Measurements from ENCODE around the gene PGS1. TPM values are rescaled to one million over a fixed set of nuclear protein-coding genes. Genes with fewer than 3 reads are reported as not detected.
A peak's percentile ranks its signal among the peaks of the same experiment; 100 is the strongest.

Gene PGS1
- total RNA-seq, 2 experiments from 2014 or later = 75.8 to 78.1 TPM

DNA sequence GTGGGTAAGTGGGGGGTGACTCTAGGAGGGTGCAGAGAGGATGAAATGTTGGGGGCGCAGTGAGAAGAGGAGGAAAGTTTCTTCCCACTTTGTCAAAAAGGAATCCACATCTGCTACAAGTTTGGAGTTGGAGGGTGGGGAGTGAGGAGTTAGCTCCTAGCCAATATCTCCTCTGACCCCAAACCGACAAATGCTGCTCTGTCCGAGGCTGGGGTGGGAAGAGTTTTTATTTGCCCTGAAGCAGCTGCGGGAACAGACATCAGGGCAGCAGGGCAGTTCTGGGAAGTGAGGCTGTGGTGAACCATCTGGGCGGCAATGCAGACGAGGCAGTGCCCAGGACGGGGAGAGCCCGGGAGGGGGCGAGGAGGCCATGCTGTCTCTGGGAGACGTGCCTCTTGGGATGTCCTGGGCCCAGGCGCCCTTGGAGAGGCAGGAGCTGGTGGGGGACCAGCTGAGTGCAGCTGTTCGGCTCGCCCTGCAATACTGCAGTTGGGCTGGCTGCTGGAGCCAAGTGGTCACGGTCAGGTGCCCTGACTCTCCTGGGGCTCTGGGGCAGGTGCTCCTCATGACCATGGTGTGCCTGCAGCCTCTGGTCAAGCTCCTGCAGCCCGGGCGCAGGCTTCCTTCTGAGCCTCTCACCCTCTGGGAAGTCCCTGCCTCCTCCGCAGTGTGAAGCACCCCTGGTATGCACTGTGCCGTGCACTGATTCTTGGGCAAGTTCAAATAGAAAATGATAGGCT lies 12.2 kb upstream of the PGS1 start:
- Mint-ChIP-seq H3K4me1 (ENCODE audit: low read depth) (peaks cover 25% of the 10 kb centered on the region), H3K27me3 (peaks cover 7% of the 10 kb centered on the region), H3K27ac (peak overlapping the region; percentile 28), H3K4me3 (no peak overlapping the region), H3K9me3 (no peaks in the 10 kb centered on the region), H3K36me3 (no peaks in the 10 kb centered on the region)
- DNase-seq = no peak
- intact Hi-C loops (cut with micrococcal nuclease) = no loop called here
- POLR2A ChIA-PET = interaction anchor here (1.4 kb wide), 1 partner anchor 18 kb away, joined by 3 read pairs; no protein-coding TSS in a partner anchor
- CTCF ChIA-PET = interaction anchor here (2.3 to 9.1 kb wide), 3 partner anchors 11 to 56 kb away, joined by 8 to 135 read pairs (median 25); partner anchors contain the start of gene PGS1

DNA sequence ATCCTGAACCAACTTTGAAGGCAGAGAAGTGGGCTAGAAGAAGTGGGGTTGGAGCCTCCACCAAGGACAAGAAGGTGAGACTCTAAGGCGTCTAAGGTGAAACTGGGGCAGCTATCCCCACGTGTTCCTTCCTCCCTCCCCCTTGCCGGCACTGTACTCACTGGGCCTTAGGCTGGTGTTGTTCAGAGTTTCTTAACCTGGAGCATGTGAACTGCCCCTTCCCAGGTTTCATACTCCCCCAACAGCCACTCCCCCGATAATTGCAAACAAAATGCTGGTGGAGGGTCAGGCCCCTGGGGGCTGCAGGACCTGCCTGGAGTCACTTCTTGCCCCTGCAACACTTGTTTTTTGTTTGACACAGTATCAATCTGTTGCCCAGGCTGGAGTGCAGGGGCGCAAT lies 11.3 kb upstream of the PGS1 start:
- Mint-ChIP-seq H3K36me3 (no peaks in the 10 kb centered on the region), H3K4me3 (no peak overlapping the region), H3K27me3 (peaks cover 7% of the 10 kb centered on the region), H3K9me3 (no peaks in the 10 kb centered on the region), H3K27ac (no peak overlapping the region), H3K4me1 (ENCODE audit: low read depth) (peaks cover 22% of the 10 kb centered on the region)
- ChIA-PET CTCF (interaction anchor here (2.3 to 4.1 kb wide), 2 partner anchors 10 to 55 kb away, joined by 8 to 25 read pairs; partner anchors contain the start of gene PGS1), POLR2A (no interaction called here)
- DNase-seq = no peak
- intact Hi-C loops (cut with micrococcal nuclease) = no loop called here

DNA sequence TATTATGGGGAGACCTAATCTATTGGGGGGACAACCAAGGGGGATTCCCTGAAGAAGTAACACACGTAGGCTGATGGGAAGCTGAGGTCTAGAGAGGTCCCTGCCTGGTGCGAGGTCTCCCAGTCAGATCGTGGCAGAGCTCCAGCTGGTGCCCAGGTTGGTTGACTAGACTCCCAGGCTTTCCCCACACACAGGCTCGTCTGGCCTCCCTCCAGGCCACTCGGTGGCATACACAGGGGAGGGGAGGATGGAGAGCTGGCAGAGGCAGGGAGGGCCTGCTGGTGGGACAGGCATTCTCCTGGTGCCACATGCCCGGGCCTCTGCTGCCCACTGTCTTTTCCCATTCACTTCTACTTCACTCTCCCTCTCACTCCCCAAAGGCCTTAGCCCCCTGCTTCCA lies 10.1 kb upstream of the PGS1 start:
- intact Hi-C loops (cut with micrococcal nuclease) = no loop called here
- CTCF ChIA-PET = interaction anchor here (1.2 to 2.3 kb wide), 4 partner anchors 10 to 117 kb away, joined by 3 to 8 read pairs (median 4); partner anchors contain the start of gene PGS1

DNA sequence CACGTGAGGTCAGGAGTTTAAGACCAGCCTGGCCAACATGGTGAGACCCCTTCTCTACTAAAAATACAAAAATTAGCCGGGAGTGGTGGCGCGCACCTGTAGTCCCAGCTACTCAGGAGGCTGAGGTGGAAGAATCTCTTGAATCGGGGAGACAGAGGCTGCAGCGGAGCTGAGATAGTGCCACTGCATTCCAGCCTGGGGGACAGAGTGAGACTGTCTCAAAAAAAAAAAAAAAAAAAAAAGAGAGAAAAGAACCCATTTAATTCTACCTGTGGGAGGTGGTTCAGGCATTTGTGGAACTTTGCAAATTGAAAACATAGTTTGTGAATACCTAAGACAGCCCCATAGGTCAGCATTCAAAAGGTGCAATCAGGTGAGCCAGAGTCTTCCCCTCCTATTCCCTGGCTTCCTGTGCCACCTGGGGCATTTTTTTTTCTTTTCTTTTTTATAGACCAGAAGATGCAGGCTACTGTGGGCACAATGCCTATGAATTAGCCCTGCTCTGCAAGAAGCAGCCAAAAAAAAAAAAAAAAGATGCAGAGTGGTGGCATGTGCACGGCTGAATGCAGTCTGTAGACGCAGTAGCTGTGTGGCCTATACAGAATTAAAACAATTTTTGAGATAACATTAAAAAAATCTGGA lies 9.5 kb upstream of the PGS1 start:
- H3K9me3 Mint-ChIP-seq = no peaks in the 10 kb centered on the region
- POLR2A ChIA-PET = no interaction called here
- intact Hi-C loops (cut with micrococcal nuclease) = no loop called here

More for the DNA sequence above, 10.1 kb upstream of the PGS1 start:
- H3K27ac Mint-ChIP-seq = peak overlapping the region; percentile 45
- POLR2A ChIA-PET = no interaction called here
- DNase-seq = no peak
- peaks cover 18% of the 10 kb centered on the region for H3K4me1 Mint-ChIP-seq (ENCODE audit: low read depth)
- H3K9me3 Mint-ChIP-seq = no peaks in the 10 kb centered on the region
- no peak overlapping the region for H3K4me3 Mint-ChIP-seq
- H3K36me3 Mint-ChIP-seq = no peaks in the 10 kb centered on the region
- H3K27me3 Mint-ChIP-seq = peaks cover 3% of the 10 kb centered on the region

DNA sequence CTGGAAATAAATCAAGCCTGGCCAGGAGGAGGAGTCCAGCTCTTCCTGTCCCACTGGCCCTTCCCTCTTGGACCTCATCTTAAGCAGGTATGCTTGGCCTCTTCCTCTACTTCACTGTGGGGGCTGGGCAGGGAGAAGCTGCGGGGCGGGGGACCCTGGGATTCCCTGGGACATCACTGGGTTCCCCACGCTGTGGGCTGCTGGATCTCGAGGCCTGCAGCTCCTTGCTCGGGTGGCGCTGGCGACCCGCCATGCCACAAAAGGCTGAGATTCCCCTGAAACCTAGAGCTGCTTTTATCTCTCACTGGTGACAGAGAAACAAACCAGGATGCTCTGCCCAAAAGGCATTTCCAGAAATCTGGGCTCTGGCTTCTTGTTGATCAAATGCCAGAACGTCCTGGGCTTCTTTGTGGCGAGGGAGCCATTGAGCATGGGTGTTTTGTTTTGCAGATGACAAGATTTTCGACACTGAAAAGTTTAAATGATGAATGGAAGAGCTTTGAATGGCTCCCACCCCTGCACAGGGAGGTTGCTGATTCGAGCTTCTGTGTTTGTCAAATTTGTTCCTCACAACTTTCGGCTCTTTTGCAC lies 8.6 kb upstream of the PGS1 start:
- no peaks in the 10 kb centered on the region for H3K36me3 Mint-ChIP-seq
- no peak overlapping the region for H3K4me3 Mint-ChIP-seq
- ChIA-PET CTCF (interaction anchor here (1.0 to 1.9 kb wide), 4 partner anchors 9 to 52 kb away, joined by 3 to 10 read pairs (median 6); no protein-coding TSS in a partner anchor), POLR2A (no interaction called here)
- intact Hi-C loops (cut with micrococcal nuclease) = no loop called here
- no peaks in the 10 kb centered on the region for H3K9me3 Mint-ChIP-seq
- peaks cover 12% of the 10 kb centered on the region for H3K4me1 Mint-ChIP-seq (ENCODE audit: low read depth)
- no peak for DNase-seq
- peaks cover 3% of the 10 kb centered on the region for H3K27me3 Mint-ChIP-seq
- no peak overlapping the region for H3K27ac Mint-ChIP-seq

More for the DNA sequence above, 9.5 kb upstream of the PGS1 start:
- DNase-seq = no peak
- Mint-ChIP-seq H3K4me3 (no peak overlapping the region), H3K27me3 (peaks cover 3% of the 10 kb centered on the region), H3K27ac (no peak overlapping the region), H3K4me1 (ENCODE audit: low read depth) (peaks cover 18% of the 10 kb centered on the region), H3K36me3 (no peaks in the 10 kb centered on the region)
- CTCF ChIA-PET = interaction anchor here (1.3 to 1.9 kb wide), 5 partner anchors 8 to 118 kb away, joined by 3 to 10 read pairs (median 4); partner anchors contain the start of gene PGS1

DNA sequence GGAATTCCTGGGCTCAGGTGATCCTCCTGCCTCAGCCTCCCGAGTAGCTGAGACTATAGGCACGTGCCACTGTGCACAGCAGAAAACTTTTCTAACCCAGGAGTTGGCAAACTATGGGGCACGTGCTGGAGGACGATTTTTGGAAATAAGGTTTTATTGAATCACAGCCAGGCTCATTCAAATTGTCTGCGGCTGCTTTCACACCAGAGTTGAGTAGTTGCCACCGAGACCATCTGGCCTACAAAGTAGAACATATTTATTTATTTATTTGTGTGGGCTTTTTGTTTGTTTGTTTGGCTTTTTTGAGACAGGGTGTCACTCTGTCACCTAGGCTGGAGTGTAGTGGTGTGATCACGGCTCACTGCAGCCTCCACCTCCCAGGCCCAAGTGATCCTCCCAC lies 7.4 kb upstream of the PGS1 start:
- no peaks in the 10 kb centered on the region for H3K36me3 Mint-ChIP-seq
- POLR2A ChIA-PET = no interaction called here
- peaks cover 12% of the 10 kb centered on the region for H3K4me1 Mint-ChIP-seq (ENCODE audit: low read depth)
- H3K27ac Mint-ChIP-seq = no peak overlapping the region
- intact Hi-C loops (cut with micrococcal nuclease) = no loop called here
- CTCF ChIA-PET = interaction anchor here (0.5 to 2.2 kb wide), 3 partner anchors 51 to 136 kb away, joined by 4 to 7 read pairs (median 7); no protein-coding TSS in a partner anchor
- DNase-seq = no peak
- H3K4me3 Mint-ChIP-seq = no peak overlapping the region
- H3K9me3 Mint-ChIP-seq = no peaks in the 10 kb centered on the region
- peaks cover 2% of the 10 kb centered on the region for H3K27me3 Mint-ChIP-seq

DNA sequence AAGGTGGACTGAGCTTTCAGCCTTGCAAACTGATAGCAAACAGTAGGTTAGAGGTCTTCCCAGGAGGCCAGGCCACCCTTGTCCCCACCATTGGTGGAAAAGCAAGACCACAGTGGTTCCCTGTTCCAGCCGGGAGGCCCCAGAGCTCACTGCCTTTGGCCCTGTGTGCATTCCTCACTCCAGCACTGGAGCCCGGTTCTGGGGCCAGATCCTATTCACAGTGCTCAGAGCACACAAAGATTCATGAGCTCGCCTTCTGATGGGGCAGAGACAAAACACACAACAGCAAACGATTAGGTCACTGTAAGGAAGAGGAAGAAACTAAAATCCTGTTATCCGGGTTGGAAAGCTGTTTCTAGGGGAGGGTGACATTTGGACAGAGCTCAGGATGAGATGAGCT lies 5.6 kb upstream of the PGS1 start:
- CTCF ChIA-PET = interaction anchor here (0.7 to 2.2 kb wide), 5 partner anchors 12 to 122 kb away, joined by 3 to 8 read pairs (median 4); no protein-coding TSS in a partner anchor
- H3K4me3 Mint-ChIP-seq = no peak overlapping the region
- intact Hi-C loops (cut with micrococcal nuclease) = no loop called here

DNA sequence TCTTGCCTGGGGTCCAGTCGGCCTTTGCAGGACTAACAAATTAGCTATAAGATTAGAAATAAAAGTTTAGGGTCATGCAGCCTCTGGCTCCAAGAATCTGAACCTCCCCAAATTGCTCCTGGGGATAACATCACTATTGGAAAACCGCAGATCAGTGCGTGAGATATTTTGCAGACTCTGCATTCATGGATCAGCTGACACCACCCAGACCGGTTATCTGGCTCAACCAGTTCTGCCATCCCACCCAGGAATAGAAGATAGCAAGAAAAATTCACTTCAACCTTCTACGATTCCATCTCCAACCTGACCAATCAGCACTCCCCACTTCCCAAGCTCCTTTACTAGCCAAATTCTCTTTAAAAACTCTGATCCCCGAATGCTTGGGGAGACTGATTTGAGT lies 4.3 kb upstream of the PGS1 start:
- ChIA-PET CTCF (interaction anchor here (6.8 kb wide), 1 partner anchor 12 kb away, joined by 35 read pairs; no protein-coding TSS in a partner anchor), POLR2A (interaction anchor here (1.5 kb wide), 1 partner anchor 16 kb away, joined by 3 read pairs; no protein-coding TSS in a partner anchor)
- Mint-ChIP-seq H3K9me3 (no peaks in the 10 kb centered on the region), H3K27ac (no peak overlapping the region), H3K4me3 (no peak overlapping the region), H3K4me1 (ENCODE audit: low read depth) (peaks cover 28% of the 10 kb centered on the region), H3K36me3 (peaks cover 4% of the 10 kb centered on the region), H3K27me3 (peaks cover 2% of the 10 kb centered on the region)
- intact Hi-C loops (cut with micrococcal nuclease) = no loop called here
- DNase-seq = no peak

More for the DNA sequence above, 5.6 kb upstream of the PGS1 start:
- no peaks in the 10 kb centered on the region for H3K36me3 Mint-ChIP-seq
- no peaks in the 10 kb centered on the region for H3K9me3 Mint-ChIP-seq
- POLR2A ChIA-PET = interaction anchor here (0.8 kb wide), 1 partner anchor 11 kb away, joined by 3 read pairs; no protein-coding TSS in a partner anchor
- H3K27me3 Mint-ChIP-seq = no peaks in the 10 kb centered on the region
- no peak overlapping the region for H3K27ac Mint-ChIP-seq
- H3K4me1 Mint-ChIP-seq (ENCODE audit: low read depth) = peaks cover 20% of the 10 kb centered on the region
- DNase-seq = no peak

DNA sequence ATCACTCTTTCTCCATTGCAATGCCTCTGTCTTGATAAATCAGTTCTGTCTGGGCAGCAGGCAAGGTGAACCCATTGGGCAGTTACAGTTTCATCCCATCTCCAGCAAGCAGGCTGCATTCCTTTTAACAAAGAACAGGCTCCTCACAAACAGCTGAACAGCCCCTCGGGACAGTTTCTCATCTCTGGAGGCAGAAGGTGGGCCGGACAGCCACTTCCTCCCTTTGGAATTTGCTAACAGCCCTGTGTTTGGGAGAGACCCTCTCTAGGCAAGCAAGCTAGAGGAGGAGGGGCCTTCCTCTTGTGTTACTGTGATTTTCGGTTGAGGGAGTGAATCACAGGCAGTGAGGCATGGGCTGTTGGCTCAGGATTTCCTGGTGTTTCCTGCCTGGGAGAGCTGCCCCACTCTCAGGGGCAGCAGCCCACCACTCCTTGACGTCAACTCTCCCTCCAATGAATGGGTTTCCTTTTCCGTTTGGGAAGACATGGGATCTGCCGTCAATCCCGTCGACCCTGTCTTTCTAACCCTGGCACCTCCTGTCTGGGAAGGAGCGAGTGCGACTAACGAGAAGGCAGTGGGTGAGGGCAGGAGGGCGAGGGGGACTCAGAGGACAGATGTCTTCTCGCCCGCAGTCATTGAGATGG lies 3.7 kb upstream of the PGS1 start:
- peaks cover 30% of the 10 kb centered on the region for H3K4me1 Mint-ChIP-seq (ENCODE audit: low read depth)
- H3K4me3 Mint-ChIP-seq = no peak overlapping the region
- CTCF ChIA-PET = interaction anchor here (5.0 to 6.8 kb wide), 2 partner anchors 9 to 13 kb away, joined by 25 to 35 read pairs; no protein-coding TSS in a partner anchor
- no peak overlapping the region for H3K27ac Mint-ChIP-seq
- H3K9me3 Mint-ChIP-seq = no peaks in the 10 kb centered on the region
- H3K27me3 Mint-ChIP-seq = peaks cover 2% of the 10 kb centered on the region
- POLR2A ChIA-PET = interaction anchor here (1.4 to 1.5 kb wide), 2 partner anchors 16 to 19 kb away, joined by 3 to 4 read pairs; no protein-coding TSS in a partner anchor
- H3K36me3 Mint-ChIP-seq = peaks cover 6% of the 10 kb centered on the region
- intact Hi-C loops (cut with micrococcal nuclease) = no loop called here
- DNase-seq = no peak

DNA sequence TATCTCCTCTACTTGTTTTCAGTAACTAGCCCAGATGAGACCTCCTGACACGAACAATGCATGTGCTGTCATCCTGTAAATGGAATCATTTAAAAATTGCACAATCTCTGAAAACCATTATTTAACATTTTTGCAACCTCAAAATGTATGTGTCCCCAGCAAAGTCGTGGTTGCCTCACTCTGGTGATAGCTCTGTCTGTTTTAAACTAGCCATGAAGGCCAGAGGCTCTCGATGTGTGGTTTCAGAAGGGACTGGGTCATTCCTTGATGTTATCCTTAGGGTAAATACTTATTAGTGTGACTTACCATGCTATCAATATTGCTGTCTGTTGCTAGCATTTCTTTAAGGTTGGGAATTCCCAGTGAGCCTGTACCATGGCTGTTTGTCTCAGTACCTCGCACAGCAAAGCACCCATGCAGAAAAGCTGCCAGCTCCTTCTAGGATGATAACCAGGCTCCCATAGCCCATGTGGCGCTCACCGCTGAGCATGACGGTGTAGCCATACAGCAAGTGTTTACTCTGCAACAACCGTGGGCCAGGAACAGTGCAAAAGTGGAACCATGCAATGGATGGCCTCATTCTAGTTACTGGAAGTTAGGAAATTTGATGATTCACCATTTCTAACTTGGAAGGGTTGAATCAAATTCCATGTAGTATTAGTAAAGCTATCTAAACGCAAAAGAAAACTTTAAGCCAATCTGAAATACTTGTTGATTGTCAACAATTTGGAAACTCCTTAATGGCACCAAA lies 2.9 kb upstream of the PGS1 start:
- H3K27me3 Mint-ChIP-seq = peaks cover 2% of the 10 kb centered on the region
- H3K36me3 Mint-ChIP-seq = peaks cover 12% of the 10 kb centered on the region
- H3K27ac Mint-ChIP-seq = no peak overlapping the region
- no peak overlapping the region for H3K4me3 Mint-ChIP-seq
- ChIA-PET CTCF (interaction anchor here (5.0 to 6.8 kb wide), 2 partner anchors 10 to 14 kb away, joined by 25 to 35 read pairs; no protein-coding TSS in a partner anchor), POLR2A (interaction anchor here (1.4 to 1.5 kb wide), 2 partner anchors 17 to 20 kb away, joined by 3 to 4 read pairs; no protein-coding TSS in a partner anchor)
- peaks cover 37% of the 10 kb centered on the region for H3K4me1 Mint-ChIP-seq (ENCODE audit: low read depth)
- no peaks in the 10 kb centered on the region for H3K9me3 Mint-ChIP-seq
- no peak for DNase-seq
- intact Hi-C loops (cut with micrococcal nuclease) = no loop called here

DNA sequence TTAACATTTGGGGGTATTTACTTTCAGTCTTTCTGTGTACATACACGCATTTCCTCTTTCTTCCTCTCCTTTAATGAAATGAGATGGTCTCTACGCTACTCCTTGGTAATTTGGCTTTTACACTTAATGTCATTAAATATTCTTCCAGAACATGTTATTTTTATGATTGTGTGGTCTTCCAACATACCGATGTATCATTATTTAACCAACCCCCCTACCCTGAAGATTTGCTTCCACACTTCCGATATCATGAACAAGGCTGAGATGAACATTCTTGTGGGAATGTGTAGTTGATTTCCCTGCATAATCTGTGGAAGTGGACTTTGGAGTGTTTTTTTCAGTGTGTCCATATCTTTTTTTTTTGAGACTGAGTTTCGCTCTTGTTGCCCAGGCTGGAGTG lies 2.3 kb upstream of the PGS1 start:
- Mint-ChIP-seq H3K27ac (no peak overlapping the region), H3K27me3 (peaks cover 2% of the 10 kb centered on the region), H3K4me1 (ENCODE audit: low read depth) (peaks cover 41% of the 10 kb centered on the region), H3K9me3 (no peaks in the 10 kb centered on the region), H3K36me3 (peaks cover 17% of the 10 kb centered on the region), H3K4me3 (no peak overlapping the region)
- intact Hi-C loops (cut with micrococcal nuclease) = no loop called here
- CTCF ChIA-PET = interaction anchor here (1.2 to 6.8 kb wide), 4 partner anchors 11 to 46 kb away, joined by 3 to 35 read pairs (median 21); no protein-coding TSS in a partner anchor
- POLR2A ChIA-PET = interaction anchor here (1.4 to 3.5 kb wide), 2 partner anchors 16 to 20 kb away, joined by 4 to 28 read pairs; partner anchors contain the start of gene SOCS3
- DNase-seq = no peak
